RPMI7951 (cell line): ENCODE results near the gene TTC7B. TPM values are rescaled to one million over a fixed set of nuclear protein-coding genes. Genes with fewer than 3 reads are reported as not detected.

Source experiments
- DNase-seq: peaks from one replicate; pipeline ENCODE4 v3.0.0-alpha.2; 2012; ENCODE audit warnings: low read depth
- total RNA-seq: library from RNA; depleted of rRNA; stranded (reverse); fragments of >200 nt; shearing (Covaris generic); gene quantifications from 2 replicates; pipeline ENCODE4 v1.2.3, GENCODE V29; 2014

The TTC7B gene
- total RNA-seq, 1 experiment from 2014 or later: 22.1 TPM

GRCh38 chr14:90576981-90577660, 239.1 kb downstream of the TTC7B start:
- no peak for DNase-seq

- no peak for DNase-seq
These were observed 239.6 kb downstream of the TTC7B start for GRCh38 chr14:90576581-90576980.

GRCh38 chr14:90575781-90576180, 240.4 kb downstream of the TTC7B start:
- DNase-seq: no peak

- no peak for DNase-seq
These were observed 240.9 kb downstream of the TTC7B start for GRCh38 chr14:90575336-90575735.

GRCh38 chr14:90574188-90575131, 241.8 kb downstream of the TTC7B start:
- DNase-seq: no peak

GRCh38 chr14:90573385-90574105, 242.7 kb downstream of the TTC7B start:
- no peak for DNase-seq

- DNase-seq: peak; percentile 18
These were observed 243.6 kb downstream of the TTC7B start for GRCh38 chr14:90572441-90573150.

- DNase-seq: no peak
These were observed 244.9 kb downstream of the TTC7B start for GRCh38 chr14:90571149-90571947.

GRCh38 chr14:90570461-90570860, 245.8 kb downstream of the TTC7B start:
- DNase-seq: no peak

GRCh38 chr14:90569606-90570387, 246.4 kb downstream of the TTC7B start:
- no peak for DNase-seq

- DNase-seq: no peak
These were observed 247.0 kb downstream of the TTC7B start for GRCh38 chr14:90569201-90569600.

- DNase-seq: no peak
These were observed 247.8 kb downstream of the TTC7B start for GRCh38 chr14:90568405-90568804.

GRCh38 chr14:90567991-90568390, 248.2 kb downstream of the TTC7B start:
- DNase-seq: no peak

GRCh38 chr14:90567191-90567590, 249.0 kb downstream of the TTC7B start:
- no peak for DNase-seq

GRCh38 chr14:90566481-90566880, 249.7 kb downstream of the TTC7B start:
- no peak for DNase-seq

- no peak for DNase-seq
These were observed 251.7 kb downstream of the TTC7B start for GRCh38 chr14:90564496-90564895.

GRCh38 chr14:90562652-90563051, 253.6 kb downstream of the TTC7B start:
- no peak for DNase-seq

- no peak for DNase-seq
These were observed 254.3 kb downstream of the TTC7B start for GRCh38 chr14:90561920-90562319.

GRCh38 chr14:90560991-90561390, 255.2 kb downstream of the TTC7B start:
- no peak for DNase-seq

- no peak for DNase-seq
These were observed 255.7 kb downstream of the TTC7B start for GRCh38 chr14:90560558-90560957.
